IMR-90 (cell line): Measurements from ENCODE around the gene FRK. TPM values are rescaled to one million over a fixed set of nuclear protein-coding genes. Genes with fewer than 3 reads are reported as not detected.

ENCODE experiments used
- ATAC-seq: fragments of 200-7000 bp; cut with Tn5 transposase; 2 replicates; pipeline ENCODE4 v1.9.1; 2020; ENCODE audit warnings: low read depth, mild to moderate bottlenecking, moderate library complexity
- BruUV-seq: library from RNA; stranded (reverse); fragments of 400-500 nt; replicated peaks from 2 replicates; lab custom pipeline; 2021; lab: Mats Ljungman, UMichigan
- CTCF ChIA-PET: fragments of 300-600 bp; formaldehyde crosslinking; extraction: SDS; loops from one replicate; lab custom pipeline; 2021; ENCODE audit warnings: antibody characterized with exemption; lab: Yijun Ruan, JAX
- POLR2A ChIA-PET: fragments of 300-600 bp; sonication (Branson Sonifier 250); formaldehyde crosslinking; loops from one replicate; lab custom pipeline; 2022; ENCODE audit warnings: antibody characterized with exemption; ENCODE audit not compliant: unreplicated experiment; lab: Charles Lee
- DNase-seq: peaks from one replicate; pipeline ENCODE4 v3.0.0; 2013
- H2AFZ ChIP-seq: replicated peaks from 2 replicates; pipeline ENCODE3; 2013; ENCODE audit warnings: low read length, mild to moderate bottlenecking; ENCODE audit not compliant: poor library complexity
- H2AK5ac ChIP-seq: 2 replicates; pipeline ENCODE4 v1.6.1; 2013; ENCODE audit warnings: low read depth, low read length, inconsistent platforms
- H2AK9ac ChIP-seq: replicated peaks from 2 replicates; pipeline ENCODE3; 2013; ENCODE audit warnings: mild to moderate bottlenecking, low read depth, low read length, moderate library complexity; ENCODE audit not compliant: poor library complexity
- H2BK120ac ChIP-seq: 2 replicates; pipeline ENCODE4 v1.6.1; 2013; ENCODE audit warnings: low read depth, low read length, inconsistent platforms
- H2BK15ac ChIP-seq: 3 replicates; pipeline ENCODE4 v1.6.1; 2013; ENCODE audit warnings: low read depth, low read length, inconsistent platforms
- H2BK20ac ChIP-seq: 2 replicates; pipeline ENCODE4 v1.6.1; 2013; ENCODE audit warnings: low read depth, mild to moderate bottlenecking, inconsistent platforms, low read length, moderate library complexity
- H2BK5ac ChIP-seq: 2 replicates; pipeline ENCODE4 v1.6.1; 2013; ENCODE audit warnings: mild to moderate bottlenecking, low read depth, low read length, inconsistent platforms; ENCODE audit not compliant: poor library complexity, severe bottlenecking
- H3K14ac ChIP-seq: replicated peaks from 2 replicates; pipeline ENCODE4 v1.6.1; 2013; ENCODE audit warnings: low read depth, low read length, inconsistent platforms
- H3K18ac ChIP-seq: 2 replicates; pipeline ENCODE4 v1.6.1; 2013; ENCODE audit warnings: low read depth, low read length, control low read depth
- H3K23ac ChIP-seq: 2 replicates; pipeline ENCODE4 v1.6.1; 2013; ENCODE audit warnings: low read depth, low read length, inconsistent platforms
- H3K27ac ChIP-seq: 2 replicates; pipeline ENCODE4 v1.5.1; 2013; ENCODE audit warnings: mild to moderate bottlenecking, control low read depth, low read length; ENCODE audit not compliant: insufficient read depth
- H3K27me3 ChIP-seq: 2 replicates; pipeline ENCODE4 v1.6.1; 2013; ENCODE audit warnings: low read length; ENCODE audit not compliant: control insufficient read depth, insufficient read depth
- H3K36me3 ChIP-seq: 2 replicates; pipeline ENCODE4 v1.6.1; 2013; ENCODE audit warnings: low read length, mixed read lengths; ENCODE audit not compliant: control insufficient read depth, insufficient read depth
- H3K4ac ChIP-seq: 2 replicates; pipeline ENCODE4 v1.6.1; 2013; ENCODE audit warnings: low read depth, low read length, inconsistent platforms
- H3K4me1 ChIP-seq: 2 replicates; pipeline ENCODE4 v1.6.1; 2013; ENCODE audit warnings: low read length, mixed read lengths; ENCODE audit not compliant: control insufficient read depth, insufficient read depth
- H3K4me2 ChIP-seq: 2 replicates; pipeline ENCODE4 v1.6.1; 2013; ENCODE audit warnings: low read depth, mild to moderate bottlenecking, control low read depth, low read length, moderate library complexity
- H3K4me3 ChIP-seq: 2 replicates; pipeline ENCODE4 v1.5.1; 2013; ENCODE audit warnings: low read depth, mild to moderate bottlenecking, control low read depth, low read length, moderate library complexity; ENCODE audit not compliant: insufficient read depth
- H3K56ac ChIP-seq: 2 replicates; pipeline ENCODE4 v1.6.1; 2013; ENCODE audit warnings: low read length, inconsistent platforms; ENCODE audit not compliant: insufficient read depth; ENCODE audit errors: extremely low read depth
- H3K79me1 ChIP-seq, 2 experiments: 2 replicates each; pipeline ENCODE4 v1.6.1; 2013; ENCODE audit warnings: low read length in 2 of 2, inconsistent platforms in 1 of 2, low read depth in 1 of 2
- H3K9ac ChIP-seq: 2 replicates; pipeline ENCODE4 v1.6.1; 2013; ENCODE audit warnings: low read depth, low read length, control low read depth
- H3K9me1 ChIP-seq: 2 replicates; pipeline ENCODE4 v1.6.1; 2013; ENCODE audit warnings: low read length, inconsistent platforms; ENCODE audit not compliant: insufficient read depth
- H3K9me3 ChIP-seq: 2 replicates; pipeline ENCODE4 v1.6.1; 2013; ENCODE audit warnings: low read length; ENCODE audit not compliant: control insufficient read depth, insufficient read depth
- H4K20me1 ChIP-seq: 2 replicates; pipeline ENCODE4 v1.6.1; 2013; ENCODE audit warnings: low read length, inconsistent platforms; ENCODE audit not compliant: insufficient read depth
- H4K5ac ChIP-seq: 2 replicates; pipeline ENCODE4 v1.6.1; 2013; ENCODE audit warnings: mild to moderate bottlenecking, low read depth, low read length, control low read depth
- H4K8ac ChIP-seq, 2 experiments: 2 replicates each; pipeline ENCODE4 v1.6.1; 2013; ENCODE audit warnings: low read depth in 2 of 2, low read length in 2 of 2, control low read depth in 1 of 2, inconsistent platforms in 1 of 2
- H4K91ac ChIP-seq: 2 replicates; pipeline ENCODE4 v1.6.1; 2013; ENCODE audit warnings: low read depth, low read length, inconsistent platforms; ENCODE audit not compliant: insufficient read depth
- SMC3 ChIP-seq: fragments of 150-350 bp; IDR thresholded peaks from 2 replicates; pipeline ENCODE4 v1.6.1; 2016; ENCODE audit warnings: low read depth, mild to moderate bottlenecking, antibody characterized with exemption, low read length, moderate library complexity
- WGBS, 2 experiments: methylation state at CpG; one replicate each; pipeline versions ENCODE4 v1.1.5 to v1.1.7; 2013; ENCODE audit warnings: missing lambda C conversion rate in 2 of 2; ENCODE audit not compliant: insufficient read length in 1 of 2; ENCODE audit errors: extremely low coverage in 2 of 2; 5-methylcytosine and 5-hydroxymethylcytosine counted together
- dilution Hi-C: fragments of 300-500 bp; cut with HindIII; formaldehyde crosslinking; loops from one replicate; pipeline ENCODE4 v1.14.3; 2018; ENCODE audit warnings: low sequenced_read_pairs; ENCODE audit not compliant: unreplicated experiment
- in situ Hi-C: fragments of 300-500 bp; cut with MboI; formaldehyde crosslinking; loops from 3 replicates; pipeline ENCODE4 v1.14.3; 2019; ENCODE audit warnings: low sequenced_read_pairs, inconsistent platforms, mixed read lengths
- intact Hi-C: fragments of 100-400 bp; cut with micrococcal nuclease; formaldehyde crosslinking; loops from 2 replicates; pipeline ENCODE4 v1.10.0; 2022
- polyA plus RNA-seq, 3 experiments: library from polyadenylated mRNA; depleted of rRNA; stranded (reverse); fragments of >200 nt; gene quantifications; 2 replicates each; pipeline ENCODE4 v1.2.3, GENCODE V29; 2012; ENCODE audit warnings: low replicate concordance in 1 of 3
- total RNA-seq: library from RNA; depleted of rRNA; stranded (reverse); fragments of >200 nt; gene quantifications from 2 replicates; pipeline ENCODE4 v1.2.3, GENCODE V29; 2012

The FRK gene
- total and polyA plus RNA-seq, 2 of the 4 experiments (the other 2 are of a cell fraction) = under 0.01 to 0.02 TPM

GRCh38 chr6:116022841-116023445 is 37.7 kb downstream of the FRK start:
- Histone ChIP-seq H2BK5ac (no peak overlapping the region), H3K9me1 (no peaks in the 10 kb centered on the region), H3K56ac (no peak overlapping the region), H3K27ac (no peak overlapping the region), H3K9me3 (no peaks in the 10 kb centered on the region), H4K91ac (no peak overlapping the region), H3K23ac (no peak overlapping the region), H2BK20ac (no peak overlapping the region), H3K14ac (no peak overlapping the region), H3K79me1 (no peaks in the 10 kb centered on the region), H4K20me1 (no peaks in the 10 kb centered on the region), H2AK9ac (no peak overlapping the region), H3K27me3 (no peaks in the 10 kb centered on the region), H3K9ac (no peak overlapping the region), H3K4me2 (0 out of 2 replicates have a peak overlapping the region, but pooled peaks have one; percentile 23), H2AFZ (no peak overlapping the region), H3K4me1 (peaks cover 2% of the 10 kb centered on the region; the same call in 1 of the 2 replicates), H4K5ac (no peak overlapping the region), H3K18ac (peak overlapping the region; percentile 38; the same call in 1 of the 2 replicates), H3K4ac (no peak overlapping the region), H2BK120ac (no peak overlapping the region), H3K4me3 (no peak overlapping the region), H3K36me3 (no peaks in the 10 kb centered on the region), H2AK5ac (no peak overlapping the region), H2BK15ac (no peak overlapping the region), H4K8ac (no peak overlapping the region)
- in situ Hi-C loops (no loop called here), intact Hi-C loops (no loop called here), dilution Hi-C loops (no loop called here)
- DNase-seq = no peak
- no TSS peak for BruUV-seq
- POLR2A ChIA-PET = no interaction called here
- peak; percentile 48; the same call in 1 of the 2 replicates for ATAC-seq
- WGBS, 2 experiments = no CpG with 5 or more reads among the region's 2 CpGs
- no peak for TF ChIP-seq SMC3
- CTCF ChIA-PET = interaction anchor here (1.0 to 1.2 kb wide), 3 partner anchors 9 to 91 kb away, joined by 3 to 4 read pairs (median 4); no protein-coding TSS in a partner anchor
